Measurements from ENCODE around the gene BBOX1.

BBOX1 gene

DNA sequence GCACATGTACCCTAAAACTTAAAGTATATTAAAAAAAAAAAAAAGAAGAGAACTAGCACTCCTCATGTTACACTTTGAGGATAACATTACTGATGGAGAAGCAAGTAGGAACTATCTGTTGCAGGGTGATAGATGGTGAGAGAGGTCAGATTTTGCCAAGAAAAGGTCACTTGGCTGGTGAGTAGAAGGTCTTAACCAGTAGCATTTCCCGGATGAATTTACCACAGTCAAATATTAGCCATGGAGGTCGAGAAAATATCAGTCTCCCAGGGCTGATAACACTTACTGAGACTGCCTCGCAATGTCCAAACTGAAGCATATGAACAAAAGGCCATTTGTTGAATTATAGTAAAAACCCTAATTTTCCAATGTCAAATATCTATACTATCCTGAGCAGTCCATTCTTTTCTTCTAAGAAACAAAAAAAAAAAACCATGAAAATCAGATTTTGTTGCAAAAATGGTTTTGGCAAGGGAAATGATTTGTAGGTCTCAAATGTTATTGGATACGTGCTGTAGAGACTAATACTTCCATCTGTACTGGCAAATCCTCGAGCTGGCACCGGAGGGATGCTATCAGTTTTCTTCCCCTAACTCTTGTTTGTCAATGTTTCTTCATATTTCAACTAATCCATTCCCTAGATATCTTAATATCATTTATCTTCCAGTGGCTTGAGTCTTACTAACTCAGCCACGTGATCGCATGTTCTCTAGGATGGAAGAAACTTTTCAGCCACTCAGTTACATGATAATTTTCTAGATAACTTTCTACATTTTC lies 14.5 kb upstream of the BBOX1 start:
- no peak overlapping the region for H3K4me3 ChIP-seq (ENCODE audit: low read length)
- no peak overlapping the region for H3K27ac ChIP-seq (ENCODE audit: low read depth, low read length)
- H3K9me3 ChIP-seq (ENCODE audit: insufficient read depth, low read depth, low read length): no peaks in the 10 kb centered on the region
- H3K36me3 ChIP-seq (ENCODE audit: insufficient read depth, low read length): no peaks in the 10 kb centered on the region
- 96% methylated on average over 8 of the region's 8 CpGs for WGBS
- H3K27me3 ChIP-seq (ENCODE audit: insufficient read depth, low read length): no peaks in the 10 kb centered on the region
- 0 out of 2 replicates have a peak, but pooled peaks cover 3% of the 10 kb centered on the region for H3K4me1 ChIP-seq (ENCODE audit: insufficient read depth, low read length)
- H3K9ac ChIP-seq (ENCODE audit: low read depth, low read length): no peak overlapping the region

DNA sequence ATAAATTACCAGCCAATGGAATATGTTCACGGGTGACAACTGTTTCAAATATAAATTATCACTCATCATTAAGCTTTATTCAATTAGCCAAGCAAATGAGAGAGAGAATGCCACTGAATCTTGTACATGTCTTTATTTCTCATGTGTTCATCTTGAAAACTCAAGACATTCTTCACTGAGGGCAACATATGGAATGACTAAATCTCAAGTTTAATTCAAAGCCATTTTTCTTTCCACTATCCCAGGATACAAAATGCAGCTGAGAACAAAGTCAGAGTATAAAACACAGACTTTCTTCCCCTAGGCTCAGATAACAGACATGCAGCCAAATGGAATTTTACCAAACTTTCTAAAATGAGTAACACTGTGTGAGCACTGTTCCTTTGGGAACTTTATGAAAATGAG lies 12.1 kb upstream of the BBOX1 start:
- WGBS: 93% methylated on average over 1 of the region's 1 CpG
- H3K9me3 ChIP-seq (ENCODE audit: insufficient read depth, low read depth, low read length): no peaks in the 10 kb centered on the region
- no peaks in the 10 kb centered on the region for H3K36me3 ChIP-seq (ENCODE audit: insufficient read depth, low read length)
- H3K4me1 ChIP-seq (ENCODE audit: insufficient read depth, low read length): 0 out of 2 replicates have a peak, but pooled peaks cover 3% of the 10 kb centered on the region
- no peaks in the 10 kb centered on the region for H3K27me3 ChIP-seq (ENCODE audit: insufficient read depth, low read length)
- no peak overlapping the region for H3K4me3 ChIP-seq (ENCODE audit: low read length)
- no peak overlapping the region for H3K27ac ChIP-seq (ENCODE audit: low read depth, low read length)
- no peak overlapping the region for H3K9ac ChIP-seq (ENCODE audit: low read depth, low read length)

DNA sequence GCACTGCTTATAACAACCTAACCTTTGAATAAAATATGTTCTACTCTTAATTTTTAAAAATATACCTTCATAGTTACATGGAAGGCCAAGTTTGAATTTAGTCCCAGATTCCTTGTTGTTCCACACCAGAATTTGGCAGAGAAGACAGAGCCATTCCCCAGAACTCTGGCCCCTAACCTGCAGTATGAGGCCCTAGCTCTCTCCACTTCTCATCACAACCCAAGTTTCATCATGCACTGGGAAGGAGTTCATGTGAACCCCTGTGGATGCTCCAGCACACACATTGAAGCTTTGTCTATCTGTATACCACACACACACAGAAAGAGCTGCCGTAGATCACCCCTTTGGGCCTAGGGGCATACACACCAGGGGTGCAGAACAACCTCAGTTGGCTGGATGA lies 10.6 kb upstream of the BBOX1 start:
- H3K9ac ChIP-seq (ENCODE audit: low read depth, low read length): no peak overlapping the region
- H3K4me3 ChIP-seq (ENCODE audit: low read length): no peak overlapping the region
- no peaks in the 10 kb centered on the region for H3K27me3 ChIP-seq (ENCODE audit: insufficient read depth, low read length)
- 80% methylated on average over 1 of the region's 1 CpG for WGBS
- H3K36me3 ChIP-seq (ENCODE audit: insufficient read depth, low read length): no peaks in the 10 kb centered on the region
- H3K4me1 ChIP-seq (ENCODE audit: insufficient read depth, low read length): 0 out of 2 replicates have a peak, but pooled peaks cover 3% of the 10 kb centered on the region
- H3K9me3 ChIP-seq (ENCODE audit: insufficient read depth, low read depth, low read length): no peaks in the 10 kb centered on the region
- H3K27ac ChIP-seq (ENCODE audit: low read depth, low read length): no peak overlapping the region

DNA sequence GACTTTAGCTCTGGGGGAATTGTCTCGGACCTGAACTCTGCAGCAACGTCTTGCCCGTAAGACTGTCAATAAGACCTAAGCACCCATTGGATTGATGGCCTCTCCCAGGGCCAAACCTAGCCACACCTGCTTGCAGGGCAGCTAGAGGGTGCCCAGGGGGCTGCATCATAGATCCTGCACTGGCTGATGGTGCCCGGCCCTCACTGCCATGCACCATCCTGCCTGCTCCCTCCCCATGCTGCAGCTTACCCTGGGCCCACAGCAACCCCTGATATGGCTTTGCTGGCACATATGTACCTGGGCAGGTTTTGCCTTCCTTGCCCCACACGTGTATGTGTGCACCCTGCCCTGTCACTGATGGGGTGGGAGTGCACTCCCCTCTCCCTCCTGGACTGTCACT lies 8.9 kb upstream of the BBOX1 start:
- no peaks in the 10 kb centered on the region for H3K36me3 ChIP-seq (ENCODE audit: insufficient read depth, low read length)
- WGBS: 88% methylated on average over 5 of the region's 5 CpGs
- no peaks in the 10 kb centered on the region for H3K9me3 ChIP-seq (ENCODE audit: insufficient read depth, low read depth, low read length)
- no peak overlapping the region for H3K4me3 ChIP-seq (ENCODE audit: low read length)
- no peak overlapping the region for H3K9ac ChIP-seq (ENCODE audit: low read depth, low read length)
- no peaks in the 10 kb centered on the region for H3K27me3 ChIP-seq (ENCODE audit: insufficient read depth, low read length)
- H3K27ac ChIP-seq (ENCODE audit: low read depth, low read length): no peak overlapping the region
- no peaks in the 10 kb centered on the region for H3K4me1 ChIP-seq (ENCODE audit: insufficient read depth, low read length)

DNA sequence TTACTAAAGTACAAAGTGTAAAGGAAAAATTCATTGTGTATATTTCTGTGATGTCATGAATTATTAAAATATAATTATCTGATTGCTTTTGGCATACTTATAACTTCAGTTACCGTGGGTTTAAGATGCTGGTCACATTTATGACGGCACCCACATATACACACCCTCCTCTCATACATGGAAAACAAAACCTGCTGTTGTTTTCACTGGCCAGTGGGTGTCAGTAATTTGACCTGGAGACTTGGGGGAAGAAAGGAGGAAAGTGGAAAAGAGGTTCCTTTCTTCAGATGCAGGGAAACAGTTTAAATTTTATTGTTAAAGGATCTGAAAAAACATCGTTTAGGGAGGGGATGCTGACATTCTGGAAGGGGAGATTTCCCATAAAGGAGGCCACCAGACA lies 742 bp upstream of the BBOX1 start:
- H3K27me3 ChIP-seq (ENCODE audit: insufficient read depth, low read length): no peaks in the 10 kb centered on the region
- peaks cover 9% of the 10 kb centered on the region; the same call in 1 of the 2 replicates for H3K4me1 ChIP-seq (ENCODE audit: insufficient read depth, low read length)
- H3K9ac ChIP-seq (ENCODE audit: low read depth, low read length): no peak overlapping the region
- no peaks in the 10 kb centered on the region for H3K9me3 ChIP-seq (ENCODE audit: insufficient read depth, low read depth, low read length)
- 77% methylated on average over 3 of the region's 3 CpGs for WGBS
- H3K36me3 ChIP-seq (ENCODE audit: insufficient read depth, low read length): no peaks in the 10 kb centered on the region
- H3K27ac ChIP-seq (ENCODE audit: low read depth, low read length): no peak overlapping the region
- no peak overlapping the region for H3K4me3 ChIP-seq (ENCODE audit: low read length)

DNA sequence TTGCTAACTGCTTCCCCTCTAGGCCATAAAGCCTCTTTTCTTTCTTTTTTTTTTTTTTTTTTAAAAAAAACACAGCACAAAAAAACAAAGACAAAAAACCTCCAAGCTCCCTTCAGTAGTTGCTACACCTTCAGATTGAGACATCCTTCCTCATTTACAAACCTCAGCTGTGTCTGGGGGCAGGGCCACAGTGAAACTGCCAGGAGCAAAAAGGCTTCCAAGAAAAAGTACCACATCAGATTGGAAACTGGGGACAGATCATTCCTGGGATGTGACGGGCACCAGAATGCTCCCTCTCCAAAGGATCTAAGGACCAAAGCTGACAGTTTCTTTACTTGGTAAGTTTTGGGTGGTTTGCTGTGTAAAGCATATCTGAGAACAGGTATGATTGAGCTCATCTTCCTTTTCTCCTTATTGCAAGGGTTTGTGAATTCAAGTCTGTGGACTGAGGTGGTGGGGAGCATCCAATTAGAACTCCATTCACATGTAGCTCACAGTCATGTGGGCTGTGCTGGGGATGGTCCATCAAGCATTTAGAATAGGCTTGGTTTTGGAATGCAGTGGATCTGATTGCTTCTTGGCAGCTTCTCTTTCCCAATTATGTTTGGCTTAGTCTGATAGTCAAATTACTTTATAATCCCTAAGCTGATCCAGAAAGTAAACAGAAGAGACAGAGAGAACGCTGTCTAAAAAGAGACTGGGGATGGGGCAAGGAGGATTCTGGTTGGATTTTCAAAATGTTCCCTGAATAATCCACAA lies 705 bp downstream of the BBOX1 start:
- WGBS: 96% methylated on average over 1 of the region's 2 CpGs
- no peak overlapping the region for H3K4me3 ChIP-seq (ENCODE audit: low read length)

DNA sequence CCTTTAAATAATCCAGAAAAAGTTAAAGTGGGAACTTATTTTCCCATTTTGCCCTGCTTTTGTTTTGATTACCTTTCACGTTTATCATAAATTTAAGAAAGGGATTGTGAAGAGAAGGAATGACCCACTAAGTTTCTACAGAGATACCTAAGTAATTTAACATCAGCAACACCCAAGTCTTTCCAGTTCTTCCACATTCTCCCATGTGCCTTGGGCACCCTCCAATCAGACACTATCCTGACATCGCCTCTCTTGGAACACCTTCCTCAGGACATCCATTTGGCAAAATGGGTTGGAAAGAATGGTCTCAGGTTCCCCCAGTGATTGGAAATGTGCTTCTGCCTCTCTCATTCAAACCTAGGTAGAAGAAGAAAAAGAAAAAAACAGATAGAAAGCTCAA lies 6.3 kb downstream of the BBOX1 start:
- no peak overlapping the region for H3K9ac ChIP-seq (ENCODE audit: low read depth, low read length)
- no peaks in the 10 kb centered on the region for H3K4me1 ChIP-seq (ENCODE audit: insufficient read depth, low read length)
- no peak overlapping the region for H3K4me3 ChIP-seq (ENCODE audit: low read length)
- H3K27me3 ChIP-seq (ENCODE audit: insufficient read depth, low read length): no peaks in the 10 kb centered on the region
- H3K36me3 ChIP-seq (ENCODE audit: insufficient read depth, low read length): no peaks in the 10 kb centered on the region
- H3K9me3 ChIP-seq (ENCODE audit: insufficient read depth, low read depth, low read length): 0 out of 2 replicates have a peak, but pooled peaks cover 5% of the 10 kb centered on the region
- WGBS: 50% methylated on average over 1 of the region's 2 CpGs
- H3K27ac ChIP-seq (ENCODE audit: low read depth, low read length): no peak overlapping the region

More for the DNA sequence above, 705 bp downstream of the BBOX1 start:
- H3K9me3 ChIP-seq (ENCODE audit: insufficient read depth, low read depth, low read length): no peaks in the 10 kb centered on the region
- H3K36me3 ChIP-seq (ENCODE audit: insufficient read depth, low read length): no peaks in the 10 kb centered on the region
- H3K27ac ChIP-seq (ENCODE audit: low read depth, low read length): no peak overlapping the region
- H3K27me3 ChIP-seq (ENCODE audit: insufficient read depth, low read length): no peaks in the 10 kb centered on the region
- no peak overlapping the region for H3K9ac ChIP-seq (ENCODE audit: low read depth, low read length)
- H3K4me1 ChIP-seq (ENCODE audit: insufficient read depth, low read length): peaks cover 9% of the 10 kb centered on the region; the same call in 1 of the 2 replicates

DNA sequence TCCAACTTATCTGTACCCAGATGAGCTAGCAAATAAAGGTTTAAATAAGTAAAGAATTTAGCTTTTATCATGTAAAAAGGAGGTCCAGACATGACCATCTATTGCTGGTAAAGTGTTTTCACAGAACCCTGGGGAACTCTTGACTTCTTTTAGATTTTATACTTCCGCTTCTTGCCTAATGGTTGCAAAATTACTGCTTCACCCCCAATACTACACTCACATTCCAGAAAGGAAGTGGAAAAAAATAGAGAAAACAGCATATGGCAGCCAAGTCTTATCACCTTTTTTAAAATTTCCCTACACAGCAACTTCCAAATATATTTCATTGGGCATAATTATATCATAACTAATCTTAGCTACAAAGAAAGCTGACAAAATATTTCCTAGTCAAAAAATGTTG lies 12.1 kb downstream of the BBOX1 start:
- no peaks in the 10 kb centered on the region for H3K4me1 ChIP-seq (ENCODE audit: insufficient read depth, low read length)

DNA sequence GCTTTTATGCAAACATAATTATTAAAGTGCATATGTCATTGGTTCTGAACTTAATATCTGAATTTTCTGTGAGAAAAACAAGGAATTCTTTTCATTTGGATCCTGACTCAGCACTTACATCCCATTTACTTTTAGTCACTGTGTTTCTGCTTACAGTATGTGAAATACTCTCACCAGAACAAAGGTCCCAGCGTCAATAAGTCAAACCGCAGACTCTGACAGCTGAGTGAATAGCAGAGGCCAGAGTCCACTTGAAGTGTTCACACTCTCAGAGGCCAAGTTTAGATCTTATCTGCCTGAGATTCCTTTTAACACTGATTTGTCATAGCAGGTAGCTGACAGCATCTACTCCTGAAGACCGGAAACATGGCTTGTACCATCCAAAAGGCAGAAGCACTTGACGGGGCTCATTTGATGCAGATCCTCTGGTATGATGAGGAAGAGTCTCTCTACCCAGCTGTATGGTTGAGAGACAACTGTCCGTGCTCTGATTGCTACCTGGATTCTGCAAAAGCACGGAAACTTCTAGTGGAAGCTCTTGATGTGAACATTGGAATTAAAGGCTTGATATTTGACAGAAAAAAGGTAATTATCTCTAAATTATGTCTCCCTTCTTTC lies 14.6 kb downstream of the BBOX1 start:
- Histone ChIP-seq H3K4me3 (ENCODE audit: low read length) (no peak overlapping the region), H3K9ac (ENCODE audit: low read depth, low read length) (no peak overlapping the region), H3K27ac (ENCODE audit: low read depth, low read length) (no peak overlapping the region), H3K9me3 (ENCODE audit: insufficient read depth, low read depth, low read length) (no peaks in the 10 kb centered on the region), H3K4me1 (ENCODE audit: insufficient read depth, low read length) (no peaks in the 10 kb centered on the region), H3K36me3 (ENCODE audit: insufficient read depth, low read length) (no peaks in the 10 kb centered on the region), H3K27me3 (ENCODE audit: insufficient read depth, low read length) (no peaks in the 10 kb centered on the region)
- WGBS: 92% methylated on average over 6 of the region's 6 CpGs

More for the DNA sequence above, 12.1 kb downstream of the BBOX1 start:
- 100% methylated on average over 1 of the region's 1 CpG for WGBS
- no peak overlapping the region for H3K4me3 ChIP-seq (ENCODE audit: low read length)
- no peaks in the 10 kb centered on the region for H3K27me3 ChIP-seq (ENCODE audit: insufficient read depth, low read length)
- H3K36me3 ChIP-seq (ENCODE audit: insufficient read depth, low read length): no peaks in the 10 kb centered on the region
- H3K9ac ChIP-seq (ENCODE audit: low read depth, low read length): no peak overlapping the region
- H3K9me3 ChIP-seq (ENCODE audit: insufficient read depth, low read depth, low read length): 0 out of 2 replicates have a peak, but pooled peaks cover 5% of the 10 kb centered on the region
- H3K27ac ChIP-seq (ENCODE audit: low read depth, low read length): no peak overlapping the region

DNA sequence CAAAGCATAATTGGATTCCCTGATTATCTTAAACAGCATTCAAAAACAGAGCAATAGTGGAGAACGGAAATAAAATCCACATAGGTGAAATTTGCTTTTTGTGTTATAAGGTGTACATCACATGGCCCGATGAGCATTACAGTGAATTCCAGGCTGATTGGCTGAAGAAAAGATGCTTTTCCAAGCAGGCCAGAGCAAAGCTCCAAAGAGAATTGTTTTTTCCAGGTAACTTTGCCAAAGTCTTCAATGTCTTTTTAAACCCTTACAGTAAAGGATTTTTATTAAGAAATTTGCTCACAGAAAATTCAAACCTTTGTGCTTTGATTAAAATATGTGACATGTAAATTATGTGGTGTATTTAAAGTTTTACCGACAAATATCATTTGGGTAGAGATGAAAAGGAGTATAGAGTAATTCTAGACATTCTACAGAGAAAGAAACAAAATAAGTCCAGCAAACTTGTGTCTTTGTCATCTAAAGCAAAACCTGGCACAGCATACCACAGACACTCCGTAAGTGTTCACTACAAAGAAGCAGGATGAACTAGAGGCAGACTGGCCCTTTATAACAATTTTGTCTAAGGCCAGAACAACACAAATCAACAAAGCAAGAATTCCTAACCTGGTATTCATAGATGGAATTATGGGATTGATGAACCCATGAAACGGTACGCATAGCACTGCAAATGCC lies 16.6 kb downstream of the BBOX1 start:
- H3K4me3 ChIP-seq (ENCODE audit: low read length): no peak overlapping the region
- H3K36me3 ChIP-seq (ENCODE audit: insufficient read depth, low read length): no peaks in the 10 kb centered on the region
- 93% methylated on average over 6 of the region's 6 CpGs for WGBS
- no peak overlapping the region for H3K9ac ChIP-seq (ENCODE audit: low read depth, low read length)
- H3K9me3 ChIP-seq (ENCODE audit: insufficient read depth, low read depth, low read length): no peaks in the 10 kb centered on the region
- H3K27ac ChIP-seq (ENCODE audit: low read depth, low read length): no peak overlapping the region
- no peaks in the 10 kb centered on the region for H3K4me1 ChIP-seq (ENCODE audit: insufficient read depth, low read length)
- no peaks in the 10 kb centered on the region for H3K27me3 ChIP-seq (ENCODE audit: insufficient read depth, low read length)

Data from HUES64 (cell line).